Measurements from ENCODE around the gene CHD5. TPM values are rescaled to one million over a fixed set of nuclear protein-coding genes. Genes with fewer than 3 reads are reported as not detected.

CHD5 gene
- total RNA-seq, 1 experiment from 2014 or later = 6.1 TPM

DNA sequence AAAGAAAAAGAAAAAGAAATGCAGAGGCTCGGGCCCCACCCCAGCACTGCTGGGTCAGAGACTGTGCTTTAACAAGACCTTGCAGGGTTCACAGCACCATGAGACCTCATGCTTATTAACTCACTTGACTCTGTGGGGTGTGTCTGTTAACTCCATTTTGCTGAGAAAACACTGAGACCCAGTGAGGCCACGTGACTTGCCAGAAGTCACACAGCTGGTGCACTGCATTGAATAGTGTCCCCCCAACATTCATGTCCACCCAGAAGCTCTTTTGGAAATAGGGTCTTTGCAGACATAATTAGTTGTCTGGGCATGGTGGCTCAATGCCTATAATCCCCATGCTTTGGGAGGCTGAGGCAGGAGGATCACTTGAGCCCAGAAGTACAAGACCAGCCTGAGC lies 39.7 kb downstream of the CHD5 start:
- no peak overlapping the region for H3K4me2 ChIP-seq (ENCODE audit: low read length)
- POLR2A ChIA-PET = no interaction called here
- no peak overlapping the region for H3K9ac ChIP-seq (ENCODE audit: low read length)
- no peak overlapping the region for H3K4me3 ChIP-seq (replicated peaks in 1 of 2; ENCODE audit: low read depth in 1 of 2, low read length in 2 of 2)
- BruUV-seq (replicated peaks) = no TSS peak
- no peak for DNase-seq (ENCODE audit: low read depth, low spot score)
- intact Hi-C loops (cut with micrococcal nuclease) = no loop called here
- no peaks in the 10 kb centered on the region for H3K9me2 ChIP-seq (ENCODE audit: insufficient read depth)
- peaks cover 3 to 14% of the 10 kb centered on the region in 2 experiments; a peak in 2 of 4 replicates for H3K4me1 ChIP-seq (ENCODE audit: control insufficient read depth in 1 of 2, insufficient read depth in 2 of 2, low read length in 2 of 2)
- no peaks in the 10 kb centered on the region for H3K79me2 ChIP-seq (ENCODE audit: insufficient read depth, low read length)
- no peak overlapping the region for H2AFZ ChIP-seq (ENCODE audit: low read depth, low read length, poor library complexity, severe bottlenecking)
- TF ChIP-seq EZH2 (IDR thresholded peaks at IDR 0.05) = no peak
- TF ChIP-seq SP1 (IDR thresholded peaks at IDR 0.05; ENCODE audit: low read depth) = no peak
- TF ChIP-seq EGR1 (IDR thresholded peaks at IDR 0.05; ENCODE audit: low read depth) = no peak
- TF ChIP-seq, protein P1, sequence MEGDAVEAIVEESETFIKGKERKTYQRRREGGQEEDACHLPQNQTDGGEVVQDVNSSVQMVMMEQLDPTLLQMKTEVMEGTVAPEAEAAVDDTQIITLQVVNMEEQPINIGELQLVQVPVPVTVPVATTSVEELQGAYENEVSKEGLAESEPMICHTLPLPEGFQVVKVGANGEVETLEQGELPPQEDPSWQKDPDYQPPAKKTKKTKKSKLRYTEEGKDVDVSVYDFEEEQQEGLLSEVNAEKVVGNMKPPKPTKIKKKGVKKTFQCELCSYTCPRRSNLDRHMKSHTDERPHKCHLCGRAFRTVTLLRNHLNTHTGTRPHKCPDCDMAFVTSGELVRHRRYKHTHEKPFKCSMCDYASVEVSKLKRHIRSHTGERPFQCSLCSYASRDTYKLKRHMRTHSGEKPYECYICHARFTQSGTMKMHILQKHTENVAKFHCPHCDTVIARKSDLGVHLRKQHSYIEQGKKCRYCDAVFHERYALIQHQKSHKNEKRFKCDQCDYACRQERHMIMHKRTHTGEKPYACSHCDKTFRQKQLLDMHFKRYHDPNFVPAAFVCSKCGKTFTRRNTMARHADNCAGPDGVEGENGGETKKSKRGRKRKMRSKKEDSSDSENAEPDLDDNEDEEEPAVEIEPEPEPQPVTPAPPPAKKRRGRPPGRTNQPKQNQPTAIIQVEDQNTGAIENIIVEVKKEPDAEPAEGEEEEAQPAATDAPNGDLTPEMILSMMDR (IDR thresholded peaks at IDR 0.05 in 2 of 3, conservative IDR thresholded peaks at IDR 0.05 in 1 of 3; ENCODE audit: borderline replicate concordance in 1 of 3, insufficient read depth in 1 of 3, low read depth in 2 of 3, low read length in 2 of 3) = no peak
- TF ChIP-seq RAD21 (IDR thresholded peaks at IDR 0.05; ENCODE audit: low read depth) = no peak
- TF ChIP-seq, protein P2, sequence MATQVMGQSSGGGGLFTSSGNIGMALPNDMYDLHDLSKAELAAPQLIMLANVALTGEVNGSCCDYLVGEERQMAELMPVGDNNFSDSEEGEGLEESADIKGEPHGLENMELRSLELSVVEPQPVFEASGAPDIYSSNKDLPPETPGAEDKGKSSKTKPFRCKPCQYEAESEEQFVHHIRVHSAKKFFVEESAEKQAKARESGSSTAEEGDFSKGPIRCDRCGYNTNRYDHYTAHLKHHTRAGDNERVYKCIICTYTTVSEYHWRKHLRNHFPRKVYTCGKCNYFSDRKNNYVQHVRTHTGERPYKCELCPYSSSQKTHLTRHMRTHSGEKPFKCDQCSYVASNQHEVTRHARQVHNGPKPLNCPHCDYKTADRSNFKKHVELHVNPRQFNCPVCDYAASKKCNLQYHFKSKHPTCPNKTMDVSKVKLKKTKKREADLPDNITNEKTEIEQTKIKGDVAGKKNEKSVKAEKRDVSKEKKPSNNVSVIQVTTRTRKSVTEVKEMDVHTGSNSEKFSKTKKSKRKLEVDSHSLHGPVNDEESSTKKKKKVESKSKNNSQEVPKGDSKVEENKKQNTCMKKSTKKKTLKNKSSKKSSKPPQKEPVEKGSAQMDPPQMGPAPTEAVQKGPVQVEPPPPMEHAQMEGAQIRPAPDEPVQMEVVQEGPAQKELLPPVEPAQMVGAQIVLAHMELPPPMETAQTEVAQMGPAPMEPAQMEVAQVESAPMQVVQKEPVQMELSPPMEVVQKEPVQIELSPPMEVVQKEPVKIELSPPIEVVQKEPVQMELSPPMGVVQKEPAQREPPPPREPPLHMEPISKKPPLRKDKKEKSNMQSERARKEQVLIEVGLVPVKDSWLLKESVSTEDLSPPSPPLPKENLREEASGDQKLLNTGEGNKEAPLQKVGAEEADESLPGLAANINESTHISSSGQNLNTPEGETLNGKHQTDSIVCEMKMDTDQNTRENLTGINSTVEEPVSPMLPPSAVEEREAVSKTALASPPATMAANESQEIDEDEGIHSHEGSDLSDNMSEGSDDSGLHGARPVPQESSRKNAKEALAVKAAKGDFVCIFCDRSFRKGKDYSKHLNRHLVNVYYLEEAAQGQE (IDR thresholded peaks at IDR 0.05; ENCODE audit: low read depth) = no peak
- TF ChIP-seq, protein P3, sequence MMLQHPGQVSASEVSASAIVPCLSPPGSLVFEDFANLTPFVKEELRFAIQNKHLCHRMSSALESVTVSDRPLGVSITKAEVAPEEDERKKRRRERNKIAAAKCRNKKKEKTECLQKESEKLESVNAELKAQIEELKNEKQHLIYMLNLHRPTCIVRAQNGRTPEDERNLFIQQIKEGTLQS (IDR thresholded peaks at IDR 0.05) = no peak
- no peak for TF ChIP-seq CBX3 (IDR thresholded peaks at IDR 0.05; ENCODE audit: low read depth)
- no peak for TF ChIP-seq TCF7L2 (IDR thresholded peaks at IDR 0.05; ENCODE audit: borderline replicate concordance, extremely low read depth, insufficient read depth, insufficient read length)
- TF ChIP-seq POLR2AphosphoS5 (IDR thresholded peaks at IDR 0.05; ENCODE audit: low read depth, low read length) = no peak
- TF ChIP-seq ZFX (IDR thresholded peaks at IDR 0.05) = no peak
- TF ChIP-seq JUND (IDR thresholded peaks at IDR 0.05) = no peak
- no peak for TF ChIP-seq POLR2A (IDR thresholded peaks at IDR 0.05; ENCODE audit: borderline replicate concordance, extremely low read depth, insufficient read depth, insufficient read length)
- TF ChIP-seq CEBPB (IDR thresholded peaks at IDR 0.05; ENCODE audit: low read depth) = no peak
- no peak for TF ChIP-seq SRF (IDR thresholded peaks at IDR 0.05; ENCODE audit: low read depth)
- CTCF ChIA-PET = no interaction called here
- no peaks in the 10 kb centered on the region for H4K20me1 ChIP-seq (ENCODE audit: insufficient read depth)
- RAD21 ChIA-PET (ENCODE audit: low non-redundant PET in 1 of 2, low total read pairs in 2 of 2, uncharacterized antibody in 2 of 2, unreplicated experiment in 2 of 2) = no interaction called here
- H3K36me3 ChIP-seq (ENCODE audit: control insufficient read depth in 1 of 2, insufficient read depth in 2 of 2, low read length in 2 of 2) = no peaks in the 10 kb centered on the region
- no peaks in the 10 kb centered on the region for H3K9me3 ChIP-seq (ENCODE audit: control insufficient read depth in 1 of 2, insufficient read depth in 1 of 2, low read depth in 1 of 2, low read length in 2 of 2)
- H3K27ac ChIP-seq (ENCODE audit: low read depth, low read length) = no peak overlapping the region
- no peak for ATAC-seq
- no peaks in the 10 kb centered on the region for H3K27me3 ChIP-seq (ENCODE audit: insufficient read depth, low read length)
